Naive thymus-derived CD4-positive, alpha-beta T cell (primary cell): Measurements from ENCODE around the gene ULK4. TPM values are rescaled to one million over a fixed set of nuclear protein-coding genes. Genes with fewer than 3 reads are reported as not detected.

Experiments
- ATAC-seq: fragments of 150-1000 bp; cut with Tn5 transposase; 2 replicates; pipeline ENCODE4 v1.10.0; 2021; ENCODE audit warnings: mild to moderate bottlenecking, moderate library complexity
- CTCF ChIA-PET: fragments of 350-600 bp; sonication (Branson Sonifier 250); formaldehyde crosslinking; loops from one replicate; lab custom pipeline; 2021; ENCODE audit warnings: antibody characterized with exemption; lab: Charles Lee
- POLR2A ChIA-PET: fragments of 350-600 bp; sonication (Branson Sonifier 250); formaldehyde crosslinking; loops from one replicate; lab custom pipeline; 2021; ENCODE audit warnings: antibody characterized with exemption, inconsistent platforms; lab: Charles Lee
- DNase-seq, 9 donors: peaks; one replicate each; pipeline versions ENCODE4 v3.0.0 to v3.0.0-alpha.2; 2020 to 2022; ENCODE audit warnings: mixed read lengths in 1 of 9
- H3K27ac ChIP-seq: one replicate; pipeline ENCODE4 v1.7.0; 2013; ENCODE audit warnings: mild to moderate bottlenecking, low read depth, low read length, moderate library complexity
- H3K27me3 ChIP-seq, 2 donors: one replicate each; pipeline ENCODE4 v1.7.0; 2013; ENCODE audit warnings: low read length in 2 of 2, mild to moderate bottlenecking in 2 of 2, moderate library complexity in 2 of 2; ENCODE audit not compliant: control insufficient read depth in 2 of 2, insufficient read depth in 2 of 2
- H3K36me3 ChIP-seq, 3 experiments: 1 replicate in 2 of 3; 2 replicates in 1 of 3; pipeline ENCODE4 v1.7.0; 2013; ENCODE audit warnings: low read length in 3 of 3, mild to moderate bottlenecking in 3 of 3, moderate library complexity in 1 of 3; ENCODE audit not compliant: insufficient read depth in 3 of 3, control insufficient read depth in 2 of 3
- H3K4me1 ChIP-seq, 2 donors: one replicate each; pipeline ENCODE4 v1.7.0; 2013; ENCODE audit warnings: low read length in 2 of 2, mild to moderate bottlenecking in 2 of 2, moderate library complexity in 1 of 2; ENCODE audit not compliant: control insufficient read depth in 2 of 2, insufficient read depth in 2 of 2
- H3K4me3 ChIP-seq: 2 replicates; pipeline ENCODE4 v1.7.0; 2013; ENCODE audit warnings: mild to moderate bottlenecking, low read length
- H3K9me3 ChIP-seq, 3 experiments: 1 replicate in 2 of 3; 2 replicates in 1 of 3; pipeline ENCODE4 v1.7.0; 2013; ENCODE audit warnings: low read length in 3 of 3; ENCODE audit not compliant: control insufficient read depth in 2 of 3
- H3K27ac Mint-ChIP-seq, 9 donors: one replicate each; pipeline ENCODE4 v1.8.0; 2020 to 2022; ENCODE audit warnings: mixed read lengths in 9 of 9, mild to moderate bottlenecking in 8 of 9, moderate library complexity in 5 of 9, inconsistent platforms in 2 of 9
- H3K27me3 Mint-ChIP-seq, 5 donors: one replicate each; pipeline ENCODE4 v1.8.0; 2021 to 2022; ENCODE audit warnings: mixed read lengths in 5 of 5, mild to moderate bottlenecking in 1 of 5
- H3K36me3 Mint-ChIP-seq, 5 donors: one replicate each; pipeline ENCODE4 v1.8.0; 2020 to 2022; ENCODE audit warnings: mixed read lengths in 5 of 5, mild to moderate bottlenecking in 3 of 5, inconsistent platforms in 1 of 5
- H3K4me1 Mint-ChIP-seq, 7 donors: one replicate each; pipeline ENCODE4 v1.8.0; 2020 to 2022; ENCODE audit warnings: mixed read lengths in 7 of 7, mild to moderate bottlenecking in 3 of 7, inconsistent platforms in 1 of 7
- H3K4me3 Mint-ChIP-seq, 10 donors: one replicate each; pipeline ENCODE4 v1.8.0; 2020 to 2022; ENCODE audit warnings: mild to moderate bottlenecking in 10 of 10, mixed read lengths in 10 of 10, moderate library complexity in 6 of 10, inconsistent platforms in 2 of 10
- H3K9me3 Mint-ChIP-seq, 11 donors: one replicate each; pipeline ENCODE4 v1.8.0; 2020 to 2022; ENCODE audit warnings: mixed read lengths in 11 of 11, mild to moderate bottlenecking in 4 of 11, inconsistent platforms in 1 of 11, moderate library complexity in 1 of 11
- intact Hi-C, 2 donors: fragments of 100-400 bp; cut with micrococcal nuclease; formaldehyde crosslinking; loops; one replicate each; pipeline ENCODE4 v1.15.1; 2023
- polyA plus RNA-seq, 2 donors: library from polyadenylated mRNA; unstranded; fragments of 300-500 nt; fragmentation: Illumina TruSeq; gene quantifications; one replicate each; pipeline ENCODE4 v1.2.3, GENCODE V29; 2021
- total RNA-seq, 6 experiments: library from RNA in 5 of 6; stranded (reverse) in 5 of 6; gene quantifications; 1 replicate in 5 of 6; 2 replicates in 1 of 6; pipeline ENCODE4 v1.2.3 and lab custom pipeline; 2021 to 2026

ULK4 gene
- total and polyA plus RNA-seq, 7 experiments from 2014 or later: 6.6 to 22.3 (median 18.9) TPM

- peaks cover 0 to 40% (median 23%) of the 10 kb centered on the region in 5 donors for H3K36me3 Mint-ChIP-seq
- peaks cover 0 to 18% (median 4%) of the 10 kb centered on the region in 7 donors for H3K4me1 Mint-ChIP-seq
- intact Hi-C loops: no loop called here
- Histone ChIP-seq H3K4me1 (no peaks in the 10 kb centered on the region), H3K9me3 (peaks cover 0 to 3% (median 0%) of the 10 kb centered on the region in 3 experiments), H3K36me3 (no peaks in the 10 kb centered on the region), H3K4me3 (no peak overlapping the region), H3K27ac (no peak overlapping the region), H3K27me3 (no peaks in the 10 kb centered on the region)
- ATAC-seq (no peak), DNase-seq (no peak)
- POLR2A ChIA-PET: no interaction called here
- H3K27ac Mint-ChIP-seq: no peak overlapping the region
- no peak overlapping the region for H3K4me3 Mint-ChIP-seq
- CTCF ChIA-PET: no interaction called here
- peaks cover 0 to 34% (median 11%) of the 10 kb centered on the region in 11 donors for H3K9me3 Mint-ChIP-seq
- no peaks in the 10 kb centered on the region for H3K27me3 Mint-ChIP-seq
Observed at GRCh38 chr3:41277790-41278465, 684.0 kb downstream of the ULK4 start.

DNA sequence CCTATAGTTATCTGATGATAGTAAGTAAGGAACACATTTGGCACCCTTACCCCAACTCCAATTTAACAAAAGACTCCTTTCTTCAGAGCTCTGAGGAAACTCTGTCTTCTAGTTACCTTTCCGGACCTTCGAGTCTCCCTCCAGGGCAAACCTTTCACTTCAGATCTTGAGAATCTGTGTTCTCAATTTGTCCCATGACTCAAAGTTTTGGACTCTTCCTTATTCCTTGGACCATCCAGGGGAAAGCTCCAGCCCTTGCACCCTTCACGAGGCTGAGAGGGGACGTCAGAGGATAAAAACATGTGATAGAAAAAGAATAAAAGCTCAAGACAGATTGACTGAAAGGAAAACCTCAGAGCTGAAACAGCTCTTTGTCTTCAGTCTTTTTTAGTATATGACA, 685.7 kb downstream of the ULK4 start:
- peaks cover 0 to 18% (median 4%) of the 10 kb centered on the region in 7 donors for H3K4me1 Mint-ChIP-seq
- H3K9me3 ChIP-seq: peaks cover 0 to 3% (median 0%) of the 10 kb centered on the region in 3 experiments
- H3K4me1 ChIP-seq: no peaks in the 10 kb centered on the region
- H3K4me3 Mint-ChIP-seq: no peak overlapping the region
- no peaks in the 10 kb centered on the region for H3K27me3 ChIP-seq
- no peak overlapping the region for H3K27ac Mint-ChIP-seq
- peaks cover 0 to 47% (median 28%) of the 10 kb centered on the region in 5 donors for H3K36me3 Mint-ChIP-seq
- no peak for DNase-seq
- intact Hi-C loops: no loop called here
- H3K36me3 ChIP-seq: no peaks in the 10 kb centered on the region
- H3K27me3 Mint-ChIP-seq: no peaks in the 10 kb centered on the region
- ATAC-seq: no peak
- ChIA-PET CTCF (no interaction called here), POLR2A (no interaction called here)
- no peak overlapping the region for H3K27ac ChIP-seq
- no peak overlapping the region for H3K4me3 ChIP-seq
- H3K9me3 Mint-ChIP-seq: peaks cover 5 to 37% (median 15%) of the 10 kb centered on the region in 11 donors

- peaks cover 0 to 18% (median 4%) of the 10 kb centered on the region in 7 donors for H3K4me1 Mint-ChIP-seq
- H3K9me3 ChIP-seq: peaks cover 0 to 3% (median 0%) of the 10 kb centered on the region in 3 experiments
- no peak overlapping the region for H3K27ac Mint-ChIP-seq
- intact Hi-C loops: no loop called here
- no peak overlapping the region for H3K4me3 Mint-ChIP-seq
- peaks cover 0 to 46% (median 28%) of the 10 kb centered on the region in 5 donors for H3K36me3 Mint-ChIP-seq
- ATAC-seq (no peak), DNase-seq (no peak)
- H3K9me3 Mint-ChIP-seq: peaks cover 5 to 35% (median 16%) of the 10 kb centered on the region in 11 donors
- no peak overlapping the region for H3K27ac ChIP-seq
- ChIA-PET POLR2A (no interaction called here), CTCF (no interaction called here)
- H3K36me3 ChIP-seq: no peaks in the 10 kb centered on the region
- no peaks in the 10 kb centered on the region for H3K27me3 ChIP-seq
- H3K4me1 ChIP-seq: no peaks in the 10 kb centered on the region
- H3K27me3 Mint-ChIP-seq: no peaks in the 10 kb centered on the region
- H3K4me3 ChIP-seq: no peak overlapping the region
Observed at GRCh38 chr3:41274944-41275668, 686.8 kb downstream of the ULK4 start.

GRCh38 chr3:41272667-41273066, 689.2 kb downstream of the ULK4 start:
- POLR2A ChIA-PET: no interaction called here
- ATAC-seq: no peak
- no peak overlapping the region for H3K27ac ChIP-seq

GRCh38 chr3:41267975-41268640, 693.8 kb downstream of the ULK4 start:
- Mint-ChIP-seq H3K9me3 (peaks cover 2 to 20% (median 8%) of the 10 kb centered on the region in 11 donors), H3K27ac (no peak overlapping the region), H3K4me1 (no peaks in the 10 kb centered on the region), H3K27me3 (no peaks in the 10 kb centered on the region), H3K4me3 (no peak overlapping the region), H3K36me3 (peaks cover 0 to 35% (median 15%) of the 10 kb centered on the region in 5 donors)
- Histone ChIP-seq H3K27ac (no peak overlapping the region), H3K4me1 (no peaks in the 10 kb centered on the region), H3K36me3 (no peaks in the 10 kb centered on the region), H3K27me3 (no peaks in the 10 kb centered on the region), H3K9me3 (peaks cover 0 to 1% (median 0%) of the 10 kb centered on the region in 3 experiments), H3K4me3 (no peak overlapping the region)
- POLR2A ChIA-PET: no interaction called here
- CTCF ChIA-PET: no interaction called here
- no peak for ATAC-seq
- DNase-seq: no peak
- intact Hi-C loops: no loop called here

More at GRCh38 chr3:41272667-41273066, 689.2 kb downstream of the ULK4 start:
- no peak overlapping the region for H3K4me3 Mint-ChIP-seq
- intact Hi-C loops: no loop called here
- CTCF ChIA-PET: no interaction called here
- peaks cover 5 to 39% (median 15%) of the 10 kb centered on the region in 11 donors for H3K9me3 Mint-ChIP-seq
- Histone ChIP-seq H3K4me1 (no peaks in the 10 kb centered on the region), H3K4me3 (no peak overlapping the region), H3K36me3 (no peaks in the 10 kb centered on the region), H3K27me3 (no peaks in the 10 kb centered on the region), H3K9me3 (peaks cover 0 to 3% (median 0%) of the 10 kb centered on the region in 3 experiments)
- H3K4me1 Mint-ChIP-seq: peaks cover 0 to 18% (median 4%) of the 10 kb centered on the region in 7 donors
- peaks cover 0 to 55% (median 32%) of the 10 kb centered on the region in 5 donors for H3K36me3 Mint-ChIP-seq
- no peaks in the 10 kb centered on the region for H3K27me3 Mint-ChIP-seq
- DNase-seq: no peak
- no peak overlapping the region for H3K27ac Mint-ChIP-seq

- no peaks in the 10 kb centered on the region for H3K9me3 ChIP-seq
- no peaks in the 10 kb centered on the region for H3K36me3 ChIP-seq
- H3K4me3 ChIP-seq: no peak overlapping the region
- no peaks in the 10 kb centered on the region for H3K27me3 ChIP-seq
- H3K4me1 ChIP-seq: no peaks in the 10 kb centered on the region
- DNase-seq (no peak), ATAC-seq (no peak)
- no peak overlapping the region for H3K27ac Mint-ChIP-seq
- H3K36me3 Mint-ChIP-seq: peaks cover 0 to 38% (median 9%) of the 10 kb centered on the region in 5 donors
- intact Hi-C loops: no loop called here
- no peak overlapping the region for H3K27ac ChIP-seq
- H3K9me3 Mint-ChIP-seq: peaks cover 0 to 8% (median 2%) of the 10 kb centered on the region in 11 donors
- ChIA-PET CTCF (no interaction called here), POLR2A (no interaction called here)
- H3K4me1 Mint-ChIP-seq: no peaks in the 10 kb centered on the region
- no peak overlapping the region for H3K4me3 Mint-ChIP-seq
- no peaks in the 10 kb centered on the region for H3K27me3 Mint-ChIP-seq
Observed at GRCh38 chr3:41265823-41266273, 696.1 kb downstream of the ULK4 start.
